A549 (cell line): ENCODE data around the gene CELF2. TPM values are rescaled to one million over a fixed set of nuclear protein-coding genes. Genes with fewer than 3 reads are reported as not detected.

Experiments
- ATAC-seq, 2 experiments: fragments of 200-7000 bp in 1 of 2; fragments of >200 bp in 1 of 2; cut with Nextera tagmentation in 1 of 2; cut with Tn5 transposase in 1 of 2; 3 replicates each; pipeline versions ENCODE4 v1.8.0 to v1.9.1; 2018 to 2020; ENCODE audit warnings: mild to moderate bottlenecking in 1 of 2, moderate library complexity in 1 of 2
- CTCF ChIA-PET: fragments of 300-600 bp; sonication (Branson Sonifier 250); formaldehyde crosslinking; extraction: SDS; loops from one replicate; lab custom pipeline; 2021; ENCODE audit warnings: antibody characterized with exemption, inconsistent platforms; lab: Yijun Ruan, JAX
- POLR2A ChIA-PET: fragments of 350-600 bp; formaldehyde crosslinking; extraction: SDS; loops from one replicate; lab custom pipeline; 2021; ENCODE audit warnings: antibody characterized with exemption, inconsistent platforms; lab: Yijun Ruan, JAX
- DNase-seq, 2 experiments: peaks; one replicate each; pipeline versions ENCODE4 v3.0.0 to v3.0.0-alpha.2; 2011 to 2016; ENCODE audit warnings: low read depth in 1 of 2, low spot score in 1 of 2
- FAIRE-seq: peaks from 2 replicates; lab custom pipeline; 2011; peaks lifted over from hg19 to GRCh38; lab: Jason Lieb, UNC
- H3K27ac ChIP-seq, 2 experiments: fragments of >200 bp; sonication (Bioruptor Twin); formaldehyde crosslinking; 3 replicates each; pipeline ENCODE4 v1.5.1; 2016 to 2017
- H3K4me1 ChIP-seq: fragments of >200 bp; sonication (Bioruptor Twin); formaldehyde crosslinking; 3 replicates; pipeline ENCODE4 v1.6.1; 2016
- H3K4me2 ChIP-seq: fragments of >200 bp; sonication (Bioruptor Twin); formaldehyde crosslinking; 3 replicates; pipeline ENCODE4 v1.6.1; 2016
- H3K4me3 ChIP-seq: fragments of >200 bp; sonication (Bioruptor Twin); formaldehyde crosslinking; 3 replicates; pipeline ENCODE4 v1.5.1; 2016
- H3K9me3 ChIP-seq: fragments of >200 bp; sonication (Bioruptor Twin); formaldehyde crosslinking; 3 replicates; pipeline ENCODE4 v1.6.1; 2016
- ATOH8 ChIP-seq: fragments of 250-450 bp; sonication (Bioruptor Pico); IDR thresholded peaks from 2 replicates; pipeline ENCODE4 v1.5.0; 2020; ENCODE audit warnings: low read depth, mild to moderate bottlenecking, moderate library complexity
- CHD2 ChIP-seq: fragments of 150-350 bp; IDR thresholded peaks from 2 replicates; pipeline ENCODE4 v1.6.1; 2014; ENCODE audit warnings: low read length; ENCODE audit not compliant: partially characterized antibody
- EHF ChIP-seq: fragments of 250-450 bp; sonication (Bioruptor Pico); IDR thresholded peaks from 2 replicates; pipeline ENCODE4 v1.5.0; 2020; ENCODE audit warnings: mild to moderate bottlenecking
- EHMT2 ChIP-seq: fragments of 200-600 bp; sonication (generic); IDR thresholded peaks from 2 replicates; pipeline ENCODE4 v1.6.1; 2016; ENCODE audit warnings: antibody characterized with exemption, low read depth, mild to moderate bottlenecking, moderate library complexity
- ESRRA ChIP-seq: fragments of 150-350 bp; IDR thresholded peaks from 2 replicates; pipeline ENCODE4 v1.6.1; 2014; ENCODE audit warnings: mild to moderate bottlenecking, low read length, borderline replicate concordance
- FOXS1 ChIP-seq: fragments of 250-450 bp; sonication (Bioruptor Pico); IDR thresholded peaks from 2 replicates; pipeline ENCODE4 v1.5.0; 2020; ENCODE audit warnings: mild to moderate bottlenecking, moderate library complexity
- GATA3 ChIP-seq: IDR thresholded peaks from 2 replicates; pipeline ENCODE4 v1.6.1; 2012; ENCODE audit warnings: borderline replicate concordance
- HES2 ChIP-seq: fragments of >200 bp; sonication (Bioruptor Twin); formaldehyde crosslinking; IDR thresholded peaks from 2 replicates; pipeline ENCODE4 v1.6.1; 2016
- HEYL ChIP-seq: fragments of 250-450 bp; sonication (Bioruptor Pico); IDR thresholded peaks from 2 replicates; pipeline ENCODE4 v1.8.0; 2021; ENCODE audit warnings: mild to moderate bottlenecking, moderate library complexity
- HOXA7 ChIP-seq: fragments of 250-450 bp; sonication (Bioruptor Pico); IDR thresholded peaks from 2 replicates; pipeline ENCODE4 v1.5.0; 2020; ENCODE audit warnings: mild to moderate bottlenecking, moderate library complexity
- HOXB13 ChIP-seq: fragments of 250-450 bp; sonication (Bioruptor Pico); IDR thresholded peaks from 2 replicates; pipeline ENCODE4 v1.5.0; 2020; ENCODE audit warnings: low read depth, mild to moderate bottlenecking, moderate library complexity
- KDM1A ChIP-seq: fragments of 200-600 bp; sonication (generic); IDR thresholded peaks from 2 replicates; pipeline ENCODE4 v1.6.1; 2016; ENCODE audit warnings: low read depth, mild to moderate bottlenecking
- KDM5A ChIP-seq: fragments of 200-600 bp; sonication (generic); IDR thresholded peaks from 2 replicates; pipeline ENCODE4 v1.6.1; 2016; ENCODE audit warnings: antibody characterized with exemption, mild to moderate bottlenecking
- MAZ ChIP-seq: fragments of 150-350 bp; IDR thresholded peaks from 2 replicates; pipeline ENCODE4 v1.6.1; 2014; ENCODE audit warnings: antibody characterized with exemption, low read depth, low read length, borderline replicate concordance
- NFE2L2 ChIP-seq: fragments of 150-350 bp; conservative IDR thresholded peaks from 2 replicates; pipeline ENCODE4 v1.6.1; 2014; ENCODE audit warnings: low read length
- NPAS2 ChIP-seq: fragments of 250-450 bp; sonication (Bioruptor Pico); IDR thresholded peaks from 2 replicates; pipeline ENCODE4 v1.8.0; 2022; ENCODE audit warnings: mild to moderate bottlenecking, moderate library complexity, borderline replicate concordance
- POLR2A ChIP-seq: IDR thresholded peaks from 2 replicates; pipeline ENCODE4 v1.6.1; 2012; ENCODE audit warnings: mild to moderate bottlenecking, low read length
- POLR2AphosphoS2 ChIP-seq: conservative IDR thresholded peaks from 2 replicates; pipeline ENCODE4 v1.6.1; 2012; ENCODE audit warnings: low read length, improper control_type of control experiment, inconsistent platforms
- RARB ChIP-seq: fragments of 250-450 bp; sonication (Bioruptor Pico); IDR thresholded peaks from 2 replicates; pipeline ENCODE4 v1.8.0; 2021; ENCODE audit warnings: mild to moderate bottlenecking, moderate library complexity
- RFX5 ChIP-seq: fragments of 450-650 bp; IDR thresholded peaks from 2 replicates; pipeline ENCODE4 v1.7.1; 2014; ENCODE audit warnings: antibody characterized with exemption, mild to moderate bottlenecking, moderate library complexity
- TP53 ChIP-seq: fragments of 250-450 bp; sonication (Bioruptor Pico); IDR thresholded peaks from 2 replicates; pipeline ENCODE4 v1.5.0; 2021; ENCODE audit warnings: mild to moderate bottlenecking, moderate library complexity
- ZC3H11A ChIP-seq: fragments of 450-650 bp; IDR thresholded peaks from 2 replicates; pipeline ENCODE4 v1.6.1; 2014; ENCODE audit warnings: antibody characterized with exemption, mild to moderate bottlenecking
- ZFP36 ChIP-seq: fragments of 450-650 bp; IDR thresholded peaks from 2 replicates; pipeline ENCODE4 v1.6.1; 2014; ENCODE audit warnings: borderline replicate concordance; ENCODE audit not compliant: partially characterized antibody
- ZSCAN20 ChIP-seq: fragments of 250-450 bp; sonication (Bioruptor Pico); IDR thresholded peaks from 2 replicates; pipeline ENCODE4 v1.8.0; 2022; ENCODE audit warnings: mild to moderate bottlenecking, moderate library complexity
- WGBS: methylation state at CpG from one replicate; pipeline ENCODE4 v1.1.6; 2017; ENCODE audit errors: missing lambda C conversion rate; 5-methylcytosine and 5-hydroxymethylcytosine counted together
- polyA plus RNA-seq, 4 experiments: library from polyadenylated mRNA; depleted of rRNA in 3 of 4; stranded (reverse); fragments of >200 nt; fragmentation: RNase III in 1 of 4; extraction: RNeasy Plus Mini Kit Qiagen cat#74134 plus additional on column Dnase treatment in 1 of 4; gene quantifications; 2 replicates in 3 of 4; 3 replicates in 1 of 4; pipeline ENCODE4 v1.2.3, GENCODE V29; 2011 to 2017
- TF ChIP-seq, protein P1 (sequence below): fragments of 450-650 bp; IDR thresholded peaks from 2 replicates; pipeline ENCODE4 v1.6.1; 2014; ENCODE audit warnings: antibody characterized with exemption
- TF ChIP-seq, protein P2 (sequence below): fragments of >200 bp; sonication (Bioruptor Twin); formaldehyde crosslinking; IDR thresholded peaks from 3 replicates; pipeline ENCODE4 v1.5.1; 2016
- TF ChIP-seq, protein P3 (sequence below): fragments of 150-350 bp; IDR thresholded peaks from 2 replicates; pipeline ENCODE4 v1.6.1; 2014; ENCODE audit warnings: low read depth, mild to moderate bottlenecking, low read length
- TF ChIP-seq, protein P4 (sequence below): fragments of 200-600 bp; sonication (generic); IDR thresholded peaks from 2 replicates; pipeline ENCODE4 v1.6.1; 2016; ENCODE audit warnings: antibody characterized with exemption, mild to moderate bottlenecking, moderate library complexity

Gene CELF2
- polyA plus RNA-seq, 2 of the 4 experiments (the other 2 are of a cell fraction) = 0.01 to 0.03 TPM

GRCh38 chr10:11140963-11141362, 123.3 kb downstream of the CELF2 start:
- FAIRE-seq (no peak), DNase-seq (no peak), ATAC-seq (no peak)
- H3K4me2 ChIP-seq = no peak overlapping the region
- TF ChIP-seq EHF (no peak), ATOH8 (CRISPR knock-in tag) (no peak), KDM1A (no peak), CHD2 (no peak), GATA3 (no peak), HEYL (CRISPR knock-in tag) (no peak), HES2 (no peak), FOXS1 (CRISPR knock-in tag) (no peak), ZSCAN20 (CRISPR knock-in tag) (no peak), TP53 (CRISPR knock-in tag) (no peak), EHMT2 (no peak), ESRRA (no peak), RARB (CRISPR knock-in tag) (no peak), NFE2L2 (no peak), POLR2AphosphoS2 (no peak), HOXA7 (no peak)
- TF ChIP-seq, protein P1, sequence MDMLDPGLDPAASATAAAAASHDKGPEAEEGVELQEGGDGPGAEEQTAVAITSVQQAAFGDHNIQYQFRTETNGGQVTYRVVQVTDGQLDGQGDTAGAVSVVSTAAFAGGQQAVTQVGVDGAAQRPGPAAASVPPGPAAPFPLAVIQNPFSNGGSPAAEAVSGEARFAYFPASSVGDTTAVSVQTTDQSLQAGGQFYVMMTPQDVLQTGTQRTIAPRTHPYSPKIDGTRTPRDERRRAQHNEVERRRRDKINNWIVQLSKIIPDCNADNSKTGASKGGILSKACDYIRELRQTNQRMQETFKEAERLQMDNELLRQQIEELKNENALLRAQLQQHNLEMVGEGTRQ = no peak
- TF ChIP-seq, protein P2, sequence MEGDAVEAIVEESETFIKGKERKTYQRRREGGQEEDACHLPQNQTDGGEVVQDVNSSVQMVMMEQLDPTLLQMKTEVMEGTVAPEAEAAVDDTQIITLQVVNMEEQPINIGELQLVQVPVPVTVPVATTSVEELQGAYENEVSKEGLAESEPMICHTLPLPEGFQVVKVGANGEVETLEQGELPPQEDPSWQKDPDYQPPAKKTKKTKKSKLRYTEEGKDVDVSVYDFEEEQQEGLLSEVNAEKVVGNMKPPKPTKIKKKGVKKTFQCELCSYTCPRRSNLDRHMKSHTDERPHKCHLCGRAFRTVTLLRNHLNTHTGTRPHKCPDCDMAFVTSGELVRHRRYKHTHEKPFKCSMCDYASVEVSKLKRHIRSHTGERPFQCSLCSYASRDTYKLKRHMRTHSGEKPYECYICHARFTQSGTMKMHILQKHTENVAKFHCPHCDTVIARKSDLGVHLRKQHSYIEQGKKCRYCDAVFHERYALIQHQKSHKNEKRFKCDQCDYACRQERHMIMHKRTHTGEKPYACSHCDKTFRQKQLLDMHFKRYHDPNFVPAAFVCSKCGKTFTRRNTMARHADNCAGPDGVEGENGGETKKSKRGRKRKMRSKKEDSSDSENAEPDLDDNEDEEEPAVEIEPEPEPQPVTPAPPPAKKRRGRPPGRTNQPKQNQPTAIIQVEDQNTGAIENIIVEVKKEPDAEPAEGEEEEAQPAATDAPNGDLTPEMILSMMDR = no peak
- TF ChIP-seq, protein P3, sequence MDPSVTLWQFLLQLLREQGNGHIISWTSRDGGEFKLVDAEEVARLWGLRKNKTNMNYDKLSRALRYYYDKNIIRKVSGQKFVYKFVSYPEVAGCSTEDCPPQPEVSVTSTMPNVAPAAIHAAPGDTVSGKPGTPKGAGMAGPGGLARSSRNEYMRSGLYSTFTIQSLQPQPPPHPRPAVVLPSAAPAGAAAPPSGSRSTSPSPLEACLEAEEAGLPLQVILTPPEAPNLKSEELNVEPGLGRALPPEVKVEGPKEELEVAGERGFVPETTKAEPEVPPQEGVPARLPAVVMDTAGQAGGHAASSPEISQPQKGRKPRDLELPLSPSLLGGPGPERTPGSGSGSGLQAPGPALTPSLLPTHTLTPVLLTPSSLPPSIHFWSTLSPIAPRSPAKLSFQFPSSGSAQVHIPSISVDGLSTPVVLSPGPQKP = no peak
- WGBS = 29% methylated on average over 6 of the region's 6 CpGs
- CTCF ChIA-PET = no interaction called here
- H3K27ac ChIP-seq = no peak overlapping the region
- POLR2A ChIA-PET = no interaction called here
- no peaks in the 10 kb centered on the region for H3K9me3 ChIP-seq
- H3K4me3 ChIP-seq = no peak overlapping the region
- no peaks in the 10 kb centered on the region for H3K4me1 ChIP-seq

GRCh38 chr10:11141571-11142091, 124.0 kb downstream of the CELF2 start:
- Histone ChIP-seq H3K27ac (no peak overlapping the region), H3K4me3 (no peak overlapping the region), H3K4me2 (no peak overlapping the region), H3K9me3 (no peaks in the 10 kb centered on the region), H3K4me1 (no peaks in the 10 kb centered on the region)
- no peak for DNase-seq
- 13% methylated on average over 3 of the region's 3 CpGs for WGBS
- no peak for FAIRE-seq
- POLR2A ChIA-PET = no interaction called here
- ATAC-seq = no peak
- CTCF ChIA-PET = interaction anchor here (0.5 to 0.8 kb wide), 2 partner anchors 10 to 675 kb away, joined by 3 read pairs; no protein-coding TSS in a partner anchor
- no peak for TF ChIP-seq NPAS2
- no peak for TF ChIP-seq MAZ
- TF ChIP-seq POLR2A = no peak
- no peak for TF ChIP-seq ZSCAN20 (CRISPR knock-in tag)
- TF ChIP-seq, protein P4, sequence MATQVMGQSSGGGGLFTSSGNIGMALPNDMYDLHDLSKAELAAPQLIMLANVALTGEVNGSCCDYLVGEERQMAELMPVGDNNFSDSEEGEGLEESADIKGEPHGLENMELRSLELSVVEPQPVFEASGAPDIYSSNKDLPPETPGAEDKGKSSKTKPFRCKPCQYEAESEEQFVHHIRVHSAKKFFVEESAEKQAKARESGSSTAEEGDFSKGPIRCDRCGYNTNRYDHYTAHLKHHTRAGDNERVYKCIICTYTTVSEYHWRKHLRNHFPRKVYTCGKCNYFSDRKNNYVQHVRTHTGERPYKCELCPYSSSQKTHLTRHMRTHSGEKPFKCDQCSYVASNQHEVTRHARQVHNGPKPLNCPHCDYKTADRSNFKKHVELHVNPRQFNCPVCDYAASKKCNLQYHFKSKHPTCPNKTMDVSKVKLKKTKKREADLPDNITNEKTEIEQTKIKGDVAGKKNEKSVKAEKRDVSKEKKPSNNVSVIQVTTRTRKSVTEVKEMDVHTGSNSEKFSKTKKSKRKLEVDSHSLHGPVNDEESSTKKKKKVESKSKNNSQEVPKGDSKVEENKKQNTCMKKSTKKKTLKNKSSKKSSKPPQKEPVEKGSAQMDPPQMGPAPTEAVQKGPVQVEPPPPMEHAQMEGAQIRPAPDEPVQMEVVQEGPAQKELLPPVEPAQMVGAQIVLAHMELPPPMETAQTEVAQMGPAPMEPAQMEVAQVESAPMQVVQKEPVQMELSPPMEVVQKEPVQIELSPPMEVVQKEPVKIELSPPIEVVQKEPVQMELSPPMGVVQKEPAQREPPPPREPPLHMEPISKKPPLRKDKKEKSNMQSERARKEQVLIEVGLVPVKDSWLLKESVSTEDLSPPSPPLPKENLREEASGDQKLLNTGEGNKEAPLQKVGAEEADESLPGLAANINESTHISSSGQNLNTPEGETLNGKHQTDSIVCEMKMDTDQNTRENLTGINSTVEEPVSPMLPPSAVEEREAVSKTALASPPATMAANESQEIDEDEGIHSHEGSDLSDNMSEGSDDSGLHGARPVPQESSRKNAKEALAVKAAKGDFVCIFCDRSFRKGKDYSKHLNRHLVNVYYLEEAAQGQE = no peak
- TF ChIP-seq, protein P3 = no peak
- TF ChIP-seq ESRRA = no peak
- TF ChIP-seq RFX5 = no peak
- no peak for TF ChIP-seq HOXB13 (CRISPR knock-in tag)
- no peak for TF ChIP-seq NFE2L2
- TF ChIP-seq ZFP36 = no peak
- no peak for TF ChIP-seq KDM5A
- no peak for TF ChIP-seq ZC3H11A
- TF ChIP-seq GATA3 = no peak
